ENCODE data around the gene TP53I13.

- no peak for TF ChIP-seq POLR2AphosphoS2 (conservative IDR thresholded peaks at IDR 0.05; ENCODE audit: low read length)
- no peak for TF ChIP-seq CTCF (IDR thresholded peaks at IDR 0.05)
- no peak for TF ChIP-seq RNF2 (IDR thresholded peaks at IDR 0.05; ENCODE audit: borderline replicate concordance, low read depth)
- TF ChIP-seq POLR2A (IDR thresholded peaks at IDR 0.05; ENCODE audit: low read length) = no peak
- TF ChIP-seq EP300 (IDR thresholded peaks at IDR 0.05) = no peak
- TF ChIP-seq REST (IDR thresholded peaks at IDR 0.05) = no peak
These were observed 6.7 kb upstream of the TP53I13 start for GRCh38 chr17:29561554-29562517.

Measured in A549 (cell line).